ENCODE results near the gene ANTXR2. TPM values are rescaled to one million over a fixed set of nuclear protein-coding genes. Genes with fewer than 3 reads are reported as not detected.

The ANTXR2 gene
- total and polyA plus RNA-seq, 2 donors from 2014 or later, result 10.6 to 33.1 TPM

DNA sequence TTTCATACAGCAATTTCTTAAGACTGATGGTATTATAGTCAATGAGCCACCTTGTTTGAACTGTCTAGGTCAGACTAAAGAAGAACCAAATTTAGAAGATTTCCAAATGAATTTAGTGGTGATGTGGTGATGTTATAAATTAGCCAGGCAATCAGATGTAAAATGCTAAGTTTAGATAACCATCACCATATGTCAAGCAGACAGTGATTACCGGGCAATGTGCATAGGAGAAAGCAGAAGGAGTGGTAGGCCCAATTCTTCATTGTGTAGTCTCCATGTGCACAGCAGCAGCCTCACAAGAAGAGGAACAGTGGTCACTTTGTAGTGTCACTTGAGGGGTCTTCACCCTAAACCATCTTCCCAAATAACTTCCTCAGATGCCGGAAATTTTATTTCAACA is 198.8 kb downstream of the ANTXR2 start:
- no peak for FAIRE-seq
- TF ChIP-seq CTCF (IDR thresholded peaks at IDR 0.05; ENCODE audit: borderline replicate concordance, extremely low read depth, insufficient read depth), result no peak
- no peaks in the 10 kb centered on the region for H3K27me3 ChIP-seq (ENCODE audit: control insufficient read depth, insufficient read depth, low read length)
- no peaks in the 10 kb centered on the region for H3K36me3 ChIP-seq (ENCODE audit: control insufficient read depth in 2 of 3, insufficient read depth in 3 of 3, low read length in 3 of 3)
- H3K4me3 ChIP-seq (ENCODE audit: low read length in 3 of 3), result no peak overlapping the region
- H3K9ac ChIP-seq (ENCODE audit: low read length in 3 of 3), result no peak overlapping the region
- DNase-seq, result no peak
- no peaks in the 10 kb centered on the region for H3K4me1 ChIP-seq (ENCODE audit: control insufficient read depth in 2 of 3, insufficient read depth in 2 of 3, low read depth in 1 of 3, low read length in 3 of 3)
- no peak overlapping the region for H3K27ac ChIP-seq (ENCODE audit: low read depth in 2 of 2, low read length in 2 of 2)
- H3K9me3 ChIP-seq (ENCODE audit: control insufficient read depth in 2 of 3, insufficient read depth in 1 of 3, low read length in 3 of 3), result no peaks in the 10 kb centered on the region
- intact Hi-C loops (cut with DNase I), result no loop called here

- Histone ChIP-seq H3K27me3 (ENCODE audit: control insufficient read depth, insufficient read depth, low read length) (no peaks in the 10 kb centered on the region), H3K9ac (ENCODE audit: low read length in 3 of 3) (no peak overlapping the region), H3K27ac (ENCODE audit: low read depth in 2 of 2, low read length in 2 of 2) (no peak overlapping the region), H3K36me3 (ENCODE audit: control insufficient read depth in 2 of 3, insufficient read depth in 3 of 3, low read length in 3 of 3) (no peaks in the 10 kb centered on the region), H3K4me3 (ENCODE audit: low read length in 3 of 3) (no peak overlapping the region), H3K4me1 (ENCODE audit: control insufficient read depth in 2 of 3, insufficient read depth in 2 of 3, low read depth in 1 of 3, low read length in 3 of 3) (no peaks in the 10 kb centered on the region), H3K9me3 (ENCODE audit: control insufficient read depth in 2 of 3, insufficient read depth in 1 of 3, low read length in 3 of 3) (no peaks in the 10 kb centered on the region)
- no peak for TF ChIP-seq CTCF (IDR thresholded peaks at IDR 0.05; ENCODE audit: borderline replicate concordance, extremely low read depth, insufficient read depth)
- DNase-seq (no peak), FAIRE-seq (no peak)
- intact Hi-C loops (cut with DNase I), result no loop called here
These were observed 200.3 kb downstream of the ANTXR2 start for GRCh38 chr4:79872738-79873137.

DNA sequence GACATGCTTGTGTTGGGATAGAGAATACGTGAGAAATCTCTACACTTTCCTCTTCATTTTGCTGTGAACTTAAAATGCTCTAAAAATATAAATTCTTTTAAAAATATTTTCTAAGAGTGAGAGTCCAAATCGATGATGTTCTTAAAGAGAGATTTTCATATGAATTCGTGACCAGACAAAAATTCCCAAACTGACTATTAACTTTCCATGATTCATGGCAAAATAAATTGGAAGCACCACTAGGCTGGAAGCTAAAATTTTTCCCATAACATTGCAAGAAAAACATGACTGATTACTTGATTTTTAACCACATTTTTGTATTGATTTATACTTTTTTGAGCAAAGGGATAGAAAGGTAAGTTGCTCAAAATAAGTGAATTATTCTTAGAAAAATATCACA is 201.1 kb downstream of the ANTXR2 start:
- H3K36me3 ChIP-seq (ENCODE audit: control insufficient read depth in 2 of 3, insufficient read depth in 3 of 3, low read length in 3 of 3), result no peaks in the 10 kb centered on the region
- no peaks in the 10 kb centered on the region for H3K4me1 ChIP-seq (ENCODE audit: control insufficient read depth in 2 of 3, insufficient read depth in 2 of 3, low read depth in 1 of 3, low read length in 3 of 3)
- no peak for TF ChIP-seq CTCF (IDR thresholded peaks at IDR 0.05; ENCODE audit: borderline replicate concordance, extremely low read depth, insufficient read depth)
- H3K27ac ChIP-seq (ENCODE audit: low read depth in 2 of 2, low read length in 2 of 2), result no peak overlapping the region
- intact Hi-C loops (cut with DNase I), result no loop called here
- H3K4me3 ChIP-seq (ENCODE audit: low read length in 3 of 3), result no peak overlapping the region
- no peak overlapping the region for H3K9ac ChIP-seq (ENCODE audit: low read length in 3 of 3)
- H3K9me3 ChIP-seq (ENCODE audit: control insufficient read depth in 2 of 3, insufficient read depth in 1 of 3, low read length in 3 of 3), result no peaks in the 10 kb centered on the region
- FAIRE-seq (no peak), DNase-seq (no peak)
- no peaks in the 10 kb centered on the region for H3K27me3 ChIP-seq (ENCODE audit: control insufficient read depth, insufficient read depth, low read length)

DNA sequence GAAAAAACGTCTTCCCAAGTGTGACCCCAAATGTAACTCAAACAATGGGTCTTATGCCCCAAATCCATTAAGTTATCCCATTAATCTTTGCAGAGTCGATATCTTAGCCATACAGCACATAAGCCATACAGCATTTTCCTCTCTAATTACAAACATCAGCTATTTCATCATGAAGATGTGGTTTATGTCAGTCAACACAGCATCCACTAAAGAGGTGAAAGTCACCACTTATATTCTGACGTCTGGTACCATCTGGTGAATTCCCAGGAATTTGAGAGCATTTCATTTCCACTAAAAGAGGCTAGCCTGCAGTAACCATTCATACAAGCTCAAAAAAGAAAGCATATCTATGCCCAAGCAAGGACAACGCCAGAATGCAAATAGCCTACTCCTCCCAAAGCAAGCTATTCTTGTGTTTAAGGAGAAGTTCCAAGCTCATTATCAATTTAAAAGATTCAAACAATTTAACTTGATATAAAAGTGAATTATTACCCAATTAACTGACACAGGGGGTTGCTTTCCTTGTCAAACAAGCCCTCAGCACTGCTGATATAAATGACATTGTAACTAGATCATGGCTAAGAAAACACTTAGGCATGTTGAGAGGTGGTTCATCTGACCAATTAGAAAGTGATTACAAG is 203.3 kb downstream of the ANTXR2 start:
- DNase-seq, result peak in 2 of 5 donors; percentile 32 to 42
- Histone ChIP-seq H3K36me3 (ENCODE audit: control insufficient read depth in 2 of 3, insufficient read depth in 3 of 3, low read length in 3 of 3) (no peaks in the 10 kb centered on the region), H3K9me3 (ENCODE audit: control insufficient read depth in 2 of 3, insufficient read depth in 1 of 3, low read length in 3 of 3) (no peaks in the 10 kb centered on the region), H3K4me1 (ENCODE audit: control insufficient read depth in 2 of 3, insufficient read depth in 2 of 3, low read depth in 1 of 3, low read length in 3 of 3) (no peaks in the 10 kb centered on the region), H3K27ac (ENCODE audit: low read depth in 2 of 2, low read length in 2 of 2) (no peak overlapping the region), H3K27me3 (ENCODE audit: control insufficient read depth, insufficient read depth, low read length) (no peaks in the 10 kb centered on the region), H3K4me3 (ENCODE audit: low read length in 3 of 3) (no peak overlapping the region), H3K9ac (ENCODE audit: low read length in 3 of 3) (no peak overlapping the region)
- no peak for FAIRE-seq
- intact Hi-C loops (cut with DNase I), result no loop called here
- TF ChIP-seq CTCF (IDR thresholded peaks at IDR 0.05; ENCODE audit: borderline replicate concordance, extremely low read depth, insufficient read depth), result no peak
